Fibroblast of villous mesenchyme (primary cell): ENCODE results near the gene KRTAP25-1. TPM values are rescaled to one million over a fixed set of nuclear protein-coding genes. Genes with fewer than 3 reads are reported as not detected.

Experiments used
- DNase-seq: peaks from one replicate; pipeline ENCODE4 v3.0.0-alpha.2; 2010; ENCODE audit warnings: low read depth
- H3K4me3 ChIP-seq: 2 replicates; pipeline ENCODE4 v1.5.1; 2011; ENCODE audit warnings: low read depth, mild to moderate bottlenecking, low read length
- CTCF ChIP-seq: IDR thresholded peaks from 2 replicates; pipeline ENCODE4 v1.5.1; 2012; ENCODE audit warnings: low read depth, mild to moderate bottlenecking, low read length; ENCODE audit not compliant: insufficient read depth
- total RNA-seq: library from RNA; depleted of rRNA; stranded (reverse); fragments of >200 nt; gene quantifications from 2 replicates; pipeline ENCODE4 v1.2.3, GENCODE V29; 2012

The KRTAP25-1 gene
- total RNA-seq, 1 donor: not detected

- H3K4me3 ChIP-seq: no peak overlapping the region
- no peak for DNase-seq
- no peak for TF ChIP-seq CTCF
Measured at GRCh38 chr21:30271611-30272010, 17.7 kb downstream of the KRTAP25-1 start.

GRCh38 chr21:30271156-30271555 lies 18.2 kb downstream of the KRTAP25-1 start:
- peak; percentile 0 for DNase-seq
- no peak for TF ChIP-seq CTCF
- no peak overlapping the region for H3K4me3 ChIP-seq

- H3K4me3 ChIP-seq: no peak overlapping the region
- no peak for DNase-seq
- no peak for TF ChIP-seq CTCF
Measured at GRCh38 chr21:30269803-30270530, 19.3 kb downstream of the KRTAP25-1 start.

- no peak for TF ChIP-seq CTCF
- DNase-seq: no peak
- H3K4me3 ChIP-seq: no peak overlapping the region
Measured at GRCh38 chr21:30268608-30269197, 20.6 kb downstream of the KRTAP25-1 start.

- no peak overlapping the region for H3K4me3 ChIP-seq
- peak; percentile 22 for TF ChIP-seq CTCF
- DNase-seq: peak; percentile 14
Measured at GRCh38 chr21:30257773-30258172, 31.5 kb downstream of the KRTAP25-1 start.

GRCh38 chr21:30256100-30256499 lies 33.2 kb downstream of the KRTAP25-1 start:
- no peak overlapping the region for H3K4me3 ChIP-seq
- no peak for TF ChIP-seq CTCF
- no peak for DNase-seq
